GM23338 (cell line): ENCODE results near the gene RNF141. TPM values are rescaled to one million over a fixed set of nuclear protein-coding genes. Genes with fewer than 3 reads are reported as not detected.

Source experiments
- ATAC-seq: fragments of 200-7000 bp; cut with Tn5 transposase; 3 replicates; pipeline ENCODE4 v1.9.1; 2020
- DNase-seq: peaks from one replicate; pipeline ENCODE4 v3.0.0-alpha.2; 2015; ENCODE audit warnings: low spot score
- H2AFZ ChIP-seq: fragments of 200-600 bp; sonication (generic); 2 replicates; pipeline ENCODE4 v1.8.0; 2016; ENCODE audit warnings: antibody characterized with exemption, mild to moderate bottlenecking, moderate library complexity
- H3F3A ChIP-seq: fragments of 200-600 bp; sonication (generic); replicated peaks from 2 replicates; pipeline ENCODE4 v1.8.0; 2017; ENCODE audit warnings: antibody characterized with exemption, mixed run types, low read depth
- H3K27ac ChIP-seq: fragments of 200-600 bp; sonication (generic); 2 replicates; pipeline ENCODE4 v1.6.1; 2016; ENCODE audit warnings: low read depth
- H3K27me3 ChIP-seq: fragments of 200-600 bp; sonication (generic); 2 replicates; pipeline ENCODE4 v1.8.0; 2016; ENCODE audit warnings: mild to moderate bottlenecking, mixed run types, moderate library complexity; ENCODE audit not compliant: insufficient read depth
- H3K36me3 ChIP-seq: fragments of 200-600 bp; sonication (generic); 2 replicates; pipeline ENCODE4 v1.8.0; 2016; ENCODE audit warnings: mild to moderate bottlenecking; ENCODE audit not compliant: insufficient read depth
- H3K4me1 ChIP-seq: fragments of 200-600 bp; sonication (generic); 2 replicates; pipeline ENCODE4 v1.8.0; 2016; ENCODE audit warnings: mild to moderate bottlenecking, moderate library complexity; ENCODE audit not compliant: insufficient read depth
- H3K4me2 ChIP-seq: fragments of 200-600 bp; sonication (generic); 2 replicates; pipeline ENCODE4 v1.7.1; 2017; ENCODE audit warnings: mixed run types
- H3K4me3 ChIP-seq: fragments of 200-600 bp; sonication (generic); 2 replicates; pipeline ENCODE4 v1.6.1; 2016; ENCODE audit warnings: mixed run types
- H3K79me2 ChIP-seq: fragments of 200-600 bp; sonication (generic); replicated peaks from 2 replicates; pipeline ENCODE4 v1.8.0; 2017; ENCODE audit warnings: mild to moderate bottlenecking; ENCODE audit not compliant: insufficient read depth
- H3K9me2 ChIP-seq: fragments of 200-600 bp; sonication (generic); 2 replicates; pipeline ENCODE4 v1.8.0; 2017; ENCODE audit not compliant: insufficient read depth
- H4K20me1 ChIP-seq: fragments of 200-600 bp; sonication (generic); replicated peaks from 2 replicates; pipeline ENCODE4 v1.8.0; 2017; ENCODE audit warnings: mild to moderate bottlenecking; ENCODE audit not compliant: insufficient read depth
- H3K27ac Mint-ChIP-seq: 2 replicates; pipeline ENCODE4 v1.8.0; 2020; ENCODE audit warnings: inconsistent platforms, mild to moderate bottlenecking, moderate library complexity, mixed read lengths
- H3K27me3 Mint-ChIP-seq: 3 replicates; pipeline ENCODE4 v1.8.0; 2022; ENCODE audit warnings: low read depth, mild to moderate bottlenecking, moderate library complexity, mixed read lengths, inconsistent platforms; ENCODE audit not compliant: insufficient read depth, poor library complexity
- H3K36me3 Mint-ChIP-seq: 3 replicates; pipeline ENCODE4 v1.8.0; 2021; ENCODE audit warnings: low read depth, mild to moderate bottlenecking, inconsistent platforms, moderate library complexity, mixed read lengths
- H3K4me1 Mint-ChIP-seq: 3 replicates; pipeline ENCODE4 v1.8.0; 2020; ENCODE audit warnings: mild to moderate bottlenecking, inconsistent platforms, mixed read lengths
- H3K4me3 Mint-ChIP-seq: 3 replicates; pipeline ENCODE4 v1.8.0; 2021; ENCODE audit warnings: moderate library complexity, mild to moderate bottlenecking, inconsistent platforms, mixed read lengths
- H3K9me3 Mint-ChIP-seq: 3 replicates; pipeline ENCODE4 v1.8.0; 2020; ENCODE audit warnings: moderate library complexity, mild to moderate bottlenecking, inconsistent platforms, mixed read lengths
- CTCF ChIP-seq, 2 experiments: fragments of 200-600 bp in 1 of 2; sonication (generic) in 1 of 2; conservative IDR thresholded peaks; 2 replicates each; pipeline versions ENCODE4 v1.5.1 to v1.6.1; 2016 to 2017; ENCODE audit warnings: antibody characterized with exemption in 2 of 2, low read depth in 2 of 2, mild to moderate bottlenecking in 2 of 2, moderate library complexity in 1 of 2
- ETS1 ChIP-seq: IDR thresholded peaks from 2 replicates; pipeline ENCODE4 v1.6.1; 2016; ENCODE audit warnings: antibody characterized with exemption
- EZH2 ChIP-seq: fragments of 200-600 bp; sonication (generic); IDR thresholded peaks from one replicate; pipeline ENCODE4 v1.8.0; 2017; ENCODE audit warnings: antibody characterized with exemption, mild to moderate bottlenecking, low read depth; ENCODE audit not compliant: unreplicated experiment
- EZH2phosphoT487 ChIP-seq: fragments of 200-600 bp; sonication (generic); IDR thresholded peaks from one replicate; pipeline ENCODE4 v1.8.1; 2018; ENCODE audit warnings: antibody characterized with exemption; ENCODE audit not compliant: unreplicated experiment
- JUNB ChIP-seq: IDR thresholded peaks from one replicate; pipeline ENCODE4 v1.6.1; 2016; ENCODE audit warnings: antibody characterized with exemption; ENCODE audit not compliant: unreplicated experiment
- NANOG ChIP-seq: IDR thresholded peaks from 2 replicates; pipeline ENCODE4 v1.6.1; 2016; ENCODE audit warnings: antibody characterized with exemption, borderline replicate concordance
- REST ChIP-seq: IDR thresholded peaks from one replicate; pipeline ENCODE4 v1.6.1; 2018; ENCODE audit warnings: antibody characterized with exemption; ENCODE audit not compliant: unreplicated experiment
- STAT1 ChIP-seq: IDR thresholded peaks from one replicate; pipeline ENCODE4 v1.6.1; 2016; ENCODE audit warnings: antibody characterized with exemption; ENCODE audit not compliant: unreplicated experiment
- ZNF114 ChIP-seq: fragments of 250-450 bp; sonication (Bioruptor Pico); IDR thresholded peaks from 2 replicates; pipeline ENCODE4 v1.5.0; 2020; ENCODE audit warnings: mild to moderate bottlenecking, moderate library complexity
- ZNF331 ChIP-seq: fragments of 250-450 bp; sonication (Bioruptor Pico); IDR thresholded peaks from 2 replicates; pipeline ENCODE4 v1.5.0; 2020; ENCODE audit warnings: low read depth, mild to moderate bottlenecking, moderate library complexity
- polyA plus RNA-seq: library from polyadenylated mRNA; unstranded; fragments of >200 nt; fragmentation: Nextera tagmentation; extraction: Ambion mirVana; gene quantifications from 2 replicates; pipeline ENCODE4 v1.2.1, GENCODE V29; 2016
- total RNA-seq: library from RNA; depleted of rRNA; stranded (reverse); fragments of >200 nt; shearing (Covaris generic); gene quantifications from 2 replicates; pipeline ENCODE4 v1.2.3, GENCODE V29; 2014

Gene RNF141
- total and polyA plus RNA-seq, 2 experiments from 2014 or later: 11.4 to 26.9 TPM

GRCh38 chr11:10558288-10558687 lies 17.3 kb upstream of the RNF141 start:
- Histone ChIP-seq H3F3A (no peaks in the 10 kb centered on the region), H3K79me2 (no peaks in the 10 kb centered on the region), H3K4me2 (no peak overlapping the region), H3K4me1 (no peaks in the 10 kb centered on the region), H3K4me3 (no peak overlapping the region), H3K27me3 (no peaks in the 10 kb centered on the region), H3K9me2 (no peaks in the 10 kb centered on the region), H3K27ac (no peak overlapping the region), H4K20me1 (no peaks in the 10 kb centered on the region), H3K36me3 (no peaks in the 10 kb centered on the region), H2AFZ (no peak overlapping the region)
- no peak overlapping the region for H3K27ac Mint-ChIP-seq
- DNase-seq (no peak), ATAC-seq (no peak)
- H3K9me3 Mint-ChIP-seq: no peaks in the 10 kb centered on the region
- H3K27me3 Mint-ChIP-seq: peaks cover 2% of the 10 kb centered on the region
- peaks cover 6% of the 10 kb centered on the region; the same call in 1 of the 3 replicates for H3K4me1 Mint-ChIP-seq
- H3K4me3 Mint-ChIP-seq: no peak overlapping the region
- TF ChIP-seq NANOG: no peak
- TF ChIP-seq EZH2: no peak
- TF ChIP-seq EZH2phosphoT487: no peak
- TF ChIP-seq STAT1: no peak
- TF ChIP-seq ZNF331 (CRISPR knock-in tag): no peak
- TF ChIP-seq JUNB: no peak
- no peak for TF ChIP-seq ETS1
- no peak for TF ChIP-seq CTCF (conservative IDR thresholded peaks at IDR 0.05; ENCODE audit: low read depth in 2 of 2)
- no peak for TF ChIP-seq ZNF114 (CRISPR knock-in tag)
- TF ChIP-seq REST: no peak
- H3K36me3 Mint-ChIP-seq: no peaks in the 10 kb centered on the region

- peaks cover 2% of the 10 kb centered on the region for H3K27me3 Mint-ChIP-seq
- H3K27ac ChIP-seq: no peak overlapping the region
- no peak for DNase-seq
- H3K36me3 Mint-ChIP-seq: no peaks in the 10 kb centered on the region
- no peaks in the 10 kb centered on the region for H3K27me3 ChIP-seq
- peaks cover 6% of the 10 kb centered on the region; the same call in 1 of the 3 replicates for H3K4me1 Mint-ChIP-seq
- no peak overlapping the region for H3K4me3 Mint-ChIP-seq
- TF ChIP-seq CTCF (conservative IDR thresholded peaks at IDR 0.05; ENCODE audit: low read depth in 2 of 2) (no peak), ETS1 (no peak), ZNF114 (CRISPR knock-in tag) (no peak)
- no peaks in the 10 kb centered on the region for H3K9me2 ChIP-seq
- no peak overlapping the region for H2AFZ ChIP-seq
- H3K4me3 ChIP-seq: no peak overlapping the region
- no peaks in the 10 kb centered on the region for H3K36me3 ChIP-seq
- ATAC-seq: no peak
- no peak overlapping the region for H3K27ac Mint-ChIP-seq
- no peaks in the 10 kb centered on the region for H3F3A ChIP-seq
- no peaks in the 10 kb centered on the region for H3K4me1 ChIP-seq
- H3K9me3 Mint-ChIP-seq: peaks cover under 1% of the 10 kb centered on the region; the same call in 2 of the 3 replicates
- no peaks in the 10 kb centered on the region for H3K79me2 ChIP-seq
- H4K20me1 ChIP-seq: no peaks in the 10 kb centered on the region
- no peak overlapping the region for H3K4me2 ChIP-seq
Observed at GRCh38 chr11:10556590-10556989, 15.6 kb upstream of the RNF141 start.
